GM19023 (cell line): ENCODE results near the gene CLCN4.

Experiments
- ATAC-seq: cut with Tn5 transposase; IDR thresholded peaks from one replicate; pipeline ENCODE4 v1.9.1; 2021; ENCODE audit warnings: mild to moderate bottlenecking, moderate library complexity; ENCODE audit not compliant: unreplicated experiment

CLCN4 gene

GRCh38 chrX:10233173-10233572 is 76.4 kb downstream of the CLCN4 start:
- no peak for ATAC-seq

- ATAC-seq, result no peak
These were observed 76.9 kb downstream of the CLCN4 start for GRCh38 chrX:10233696-10234095.

GRCh38 chrX:10235851-10236250 is 79.1 kb downstream of the CLCN4 start:
- ATAC-seq, result no peak

- ATAC-seq, result no peak
These were observed 80.5 kb downstream of the CLCN4 start for GRCh38 chrX:10237241-10237640.

GRCh38 chrX:10239611-10240064 is 82.9 kb downstream of the CLCN4 start:
- no peak for ATAC-seq

GRCh38 chrX:10240918-10241317 is 84.1 kb downstream of the CLCN4 start:
- no peak for ATAC-seq

GRCh38 chrX:10242026-10242425 is 85.3 kb downstream of the CLCN4 start:
- ATAC-seq, result no peak

GRCh38 chrX:10243106-10243505 is 86.3 kb downstream of the CLCN4 start:
- no peak for ATAC-seq

- ATAC-seq, result no peak
These were observed 88.3 kb downstream of the CLCN4 start for GRCh38 chrX:10244915-10245622.

- ATAC-seq, result no peak
These were observed 89.1 kb downstream of the CLCN4 start for GRCh38 chrX:10245886-10246285.

- ATAC-seq, result no peak
These were observed 89.5 kb downstream of the CLCN4 start for GRCh38 chrX:10246297-10246696.

- ATAC-seq, result no peak
These were observed 90.1 kb downstream of the CLCN4 start for GRCh38 chrX:10246846-10247245.

- no peak for ATAC-seq
These were observed 98.0 kb downstream of the CLCN4 start for GRCh38 chrX:10254739-10255138.

GRCh38 chrX:10259716-10260115 is 102.9 kb downstream of the CLCN4 start:
- no peak for ATAC-seq

- no peak for ATAC-seq
These were observed 109.0 kb downstream of the CLCN4 start for GRCh38 chrX:10265775-10266174.

- ATAC-seq, result no peak
These were observed 121.9 kb downstream of the CLCN4 start for GRCh38 chrX:10278716-10279115.

GRCh38 chrX:10280071-10280470 is 123.3 kb downstream of the CLCN4 start:
- no peak for ATAC-seq

- no peak for ATAC-seq
These were observed 125.7 kb downstream of the CLCN4 start for GRCh38 chrX:10282490-10282889.

- no peak for ATAC-seq
These were observed 129.4 kb downstream of the CLCN4 start for GRCh38 chrX:10286195-10286594.
